Right hindlimb (tissue), 1 donor: Measurements from ENCODE around the gene MRNIP.

Experiments
- DNase-seq: peaks from one replicate; pipeline ENCODE4 v3.0.0-alpha.2; 2018

The MRNIP gene

DNA sequence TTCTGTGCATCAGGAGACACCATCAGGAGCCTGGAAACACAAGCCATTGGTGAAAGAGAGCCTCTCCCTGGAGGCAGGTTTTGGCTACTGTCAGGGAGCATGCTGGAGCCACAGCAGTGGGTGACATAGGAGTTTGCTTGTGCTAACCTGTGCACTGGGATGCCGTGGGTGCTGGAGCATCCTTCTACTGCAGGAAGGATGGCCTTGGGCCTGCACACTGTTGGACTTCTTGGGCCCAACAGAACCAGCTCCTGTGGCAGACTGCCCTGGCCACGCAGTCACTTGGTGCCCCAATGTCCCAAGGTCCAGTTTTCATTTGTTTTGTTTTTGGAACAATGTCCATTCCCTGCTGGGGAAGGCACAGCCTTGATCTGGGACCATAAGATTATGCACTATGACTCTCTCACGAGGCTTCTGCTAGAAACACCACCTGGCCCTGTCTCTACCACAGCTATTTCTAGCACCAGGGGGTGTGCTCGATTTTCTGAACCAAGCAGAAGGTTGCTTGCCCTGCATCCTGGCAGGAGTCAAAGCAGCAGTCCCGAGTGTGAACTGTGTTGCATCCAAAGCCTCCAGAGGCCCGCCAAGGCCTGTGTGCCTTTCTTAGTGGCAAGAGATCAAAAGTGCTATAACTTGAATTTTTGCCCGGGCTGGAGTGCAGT is 70.3 kb downstream of the MRNIP start:
- DNase-seq: no peak
